GM23338 (cell line): ENCODE results near the gene VWA5A. TPM values are rescaled to one million over a fixed set of nuclear protein-coding genes. Genes with fewer than 3 reads are reported as not detected.

ENCODE experiments used
- ATAC-seq: fragments of 200-7000 bp; cut with Tn5 transposase; 3 replicates; pipeline ENCODE4 v1.9.1; 2020
- DNase-seq: peaks from one replicate; pipeline ENCODE4 v3.0.0-alpha.2; 2015; ENCODE audit warnings: low spot score
- H2AFZ ChIP-seq: fragments of 200-600 bp; sonication (generic); 2 replicates; pipeline ENCODE4 v1.8.0; 2016; ENCODE audit warnings: antibody characterized with exemption, mild to moderate bottlenecking, moderate library complexity
- H3F3A ChIP-seq: fragments of 200-600 bp; sonication (generic); replicated peaks from 2 replicates; pipeline ENCODE4 v1.8.0; 2017; ENCODE audit warnings: antibody characterized with exemption, mixed run types, low read depth
- H3K27ac ChIP-seq: fragments of 200-600 bp; sonication (generic); 2 replicates; pipeline ENCODE4 v1.6.1; 2016; ENCODE audit warnings: low read depth
- H3K27me3 ChIP-seq: fragments of 200-600 bp; sonication (generic); 2 replicates; pipeline ENCODE4 v1.8.0; 2016; ENCODE audit warnings: mild to moderate bottlenecking, mixed run types, moderate library complexity; ENCODE audit not compliant: insufficient read depth
- H3K36me3 ChIP-seq: fragments of 200-600 bp; sonication (generic); 2 replicates; pipeline ENCODE4 v1.8.0; 2016; ENCODE audit warnings: mild to moderate bottlenecking; ENCODE audit not compliant: insufficient read depth
- H3K4me1 ChIP-seq: fragments of 200-600 bp; sonication (generic); 2 replicates; pipeline ENCODE4 v1.8.0; 2016; ENCODE audit warnings: mild to moderate bottlenecking, moderate library complexity; ENCODE audit not compliant: insufficient read depth
- H3K4me2 ChIP-seq: fragments of 200-600 bp; sonication (generic); 2 replicates; pipeline ENCODE4 v1.7.1; 2017; ENCODE audit warnings: mixed run types
- H3K4me3 ChIP-seq: fragments of 200-600 bp; sonication (generic); 2 replicates; pipeline ENCODE4 v1.6.1; 2016; ENCODE audit warnings: mixed run types
- H3K79me2 ChIP-seq: fragments of 200-600 bp; sonication (generic); replicated peaks from 2 replicates; pipeline ENCODE4 v1.8.0; 2017; ENCODE audit warnings: mild to moderate bottlenecking; ENCODE audit not compliant: insufficient read depth
- H3K9me2 ChIP-seq: fragments of 200-600 bp; sonication (generic); 2 replicates; pipeline ENCODE4 v1.8.0; 2017; ENCODE audit not compliant: insufficient read depth
- H4K20me1 ChIP-seq: fragments of 200-600 bp; sonication (generic); replicated peaks from 2 replicates; pipeline ENCODE4 v1.8.0; 2017; ENCODE audit warnings: mild to moderate bottlenecking; ENCODE audit not compliant: insufficient read depth
- H3K27ac Mint-ChIP-seq: 2 replicates; pipeline ENCODE4 v1.8.0; 2020; ENCODE audit warnings: inconsistent platforms, mild to moderate bottlenecking, moderate library complexity, mixed read lengths
- H3K27me3 Mint-ChIP-seq: 3 replicates; pipeline ENCODE4 v1.8.0; 2022; ENCODE audit warnings: low read depth, mild to moderate bottlenecking, moderate library complexity, mixed read lengths, inconsistent platforms; ENCODE audit not compliant: insufficient read depth, poor library complexity
- H3K36me3 Mint-ChIP-seq: 3 replicates; pipeline ENCODE4 v1.8.0; 2021; ENCODE audit warnings: low read depth, mild to moderate bottlenecking, inconsistent platforms, moderate library complexity, mixed read lengths
- H3K4me1 Mint-ChIP-seq: 3 replicates; pipeline ENCODE4 v1.8.0; 2020; ENCODE audit warnings: mild to moderate bottlenecking, inconsistent platforms, mixed read lengths
- H3K4me3 Mint-ChIP-seq: 3 replicates; pipeline ENCODE4 v1.8.0; 2021; ENCODE audit warnings: moderate library complexity, mild to moderate bottlenecking, inconsistent platforms, mixed read lengths
- H3K9me3 Mint-ChIP-seq: 3 replicates; pipeline ENCODE4 v1.8.0; 2020; ENCODE audit warnings: moderate library complexity, mild to moderate bottlenecking, inconsistent platforms, mixed read lengths
- EZH2phosphoT487 ChIP-seq: fragments of 200-600 bp; sonication (generic); IDR thresholded peaks from one replicate; pipeline ENCODE4 v1.8.1; 2018; ENCODE audit warnings: antibody characterized with exemption; ENCODE audit not compliant: unreplicated experiment
- JUNB ChIP-seq: IDR thresholded peaks from one replicate; pipeline ENCODE4 v1.6.1; 2016; ENCODE audit warnings: antibody characterized with exemption; ENCODE audit not compliant: unreplicated experiment
- NANOG ChIP-seq: IDR thresholded peaks from 2 replicates; pipeline ENCODE4 v1.6.1; 2016; ENCODE audit warnings: antibody characterized with exemption, borderline replicate concordance
- POLR2AphosphoS5 ChIP-seq: IDR thresholded peaks from 2 replicates; pipeline ENCODE4 v1.6.1; 2016; ENCODE audit warnings: antibody characterized with exemption, low read depth
- STAT1 ChIP-seq: IDR thresholded peaks from one replicate; pipeline ENCODE4 v1.6.1; 2016; ENCODE audit warnings: antibody characterized with exemption; ENCODE audit not compliant: unreplicated experiment
- polyA plus RNA-seq: library from polyadenylated mRNA; unstranded; fragments of >200 nt; fragmentation: Nextera tagmentation; extraction: Ambion mirVana; gene quantifications from 2 replicates; pipeline ENCODE4 v1.2.1, GENCODE V29; 2016
- total RNA-seq: library from RNA; depleted of rRNA; stranded (reverse); fragments of >200 nt; shearing (Covaris generic); gene quantifications from 2 replicates; pipeline ENCODE4 v1.2.3, GENCODE V29; 2014
- TF ChIP-seq, protein P1 (sequence below): fragments of 250-450 bp; sonication (Bioruptor Pico); IDR thresholded peaks from 2 replicates; pipeline ENCODE4 v1.5.0; 2020; ENCODE audit warnings: mild to moderate bottlenecking, moderate library complexity

The VWA5A gene
- total and polyA plus RNA-seq, 2 experiments from 2014 or later: 10.0 to 13.5 TPM

DNA sequence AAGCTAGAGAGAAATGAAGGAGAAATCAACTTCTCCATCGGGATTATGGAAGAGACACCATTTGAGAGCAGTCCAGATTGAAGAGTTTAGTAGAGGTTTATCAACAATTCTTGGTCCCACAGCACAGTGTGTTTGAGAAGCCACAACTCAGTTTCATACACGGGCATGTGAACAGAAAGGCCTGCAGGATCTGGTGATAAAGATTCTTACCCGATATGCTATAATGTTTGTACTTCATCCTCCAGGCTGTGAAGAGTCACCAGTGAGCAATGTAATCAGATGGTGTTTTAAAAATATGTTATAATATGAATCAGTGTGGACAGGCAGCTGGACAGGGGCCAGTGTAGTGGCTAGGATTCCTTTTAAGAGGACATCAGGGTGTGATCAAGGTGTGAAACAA lies 29.7 kb upstream of the VWA5A start:
- Histone ChIP-seq H4K20me1 (no peaks in the 10 kb centered on the region; the same call in 1 of the 2 replicates), H3K27me3 (no peaks in the 10 kb centered on the region), H3K4me1 (no peaks in the 10 kb centered on the region), H3K79me2 (no peaks in the 10 kb centered on the region), H3K27ac (no peak overlapping the region), H3K4me3 (no peak overlapping the region), H3K36me3 (no peaks in the 10 kb centered on the region), H3K9me2 (no peaks in the 10 kb centered on the region), H2AFZ (no peak overlapping the region; the same call in 1 of the 2 replicates), H3K4me2 (no peak overlapping the region), H3F3A (no peaks in the 10 kb centered on the region)
- Mint-ChIP-seq H3K4me1 (peaks cover 6% of the 10 kb centered on the region), H3K4me3 (no peak overlapping the region), H3K36me3 (no peaks in the 10 kb centered on the region), H3K9me3 (no peaks in the 10 kb centered on the region), H3K27me3 (peaks cover 3% of the 10 kb centered on the region), H3K27ac (no peak overlapping the region)
- DNase-seq (no peak), ATAC-seq (no peak)
- no peak for TF ChIP-seq EZH2phosphoT487
- TF ChIP-seq, protein P1, sequence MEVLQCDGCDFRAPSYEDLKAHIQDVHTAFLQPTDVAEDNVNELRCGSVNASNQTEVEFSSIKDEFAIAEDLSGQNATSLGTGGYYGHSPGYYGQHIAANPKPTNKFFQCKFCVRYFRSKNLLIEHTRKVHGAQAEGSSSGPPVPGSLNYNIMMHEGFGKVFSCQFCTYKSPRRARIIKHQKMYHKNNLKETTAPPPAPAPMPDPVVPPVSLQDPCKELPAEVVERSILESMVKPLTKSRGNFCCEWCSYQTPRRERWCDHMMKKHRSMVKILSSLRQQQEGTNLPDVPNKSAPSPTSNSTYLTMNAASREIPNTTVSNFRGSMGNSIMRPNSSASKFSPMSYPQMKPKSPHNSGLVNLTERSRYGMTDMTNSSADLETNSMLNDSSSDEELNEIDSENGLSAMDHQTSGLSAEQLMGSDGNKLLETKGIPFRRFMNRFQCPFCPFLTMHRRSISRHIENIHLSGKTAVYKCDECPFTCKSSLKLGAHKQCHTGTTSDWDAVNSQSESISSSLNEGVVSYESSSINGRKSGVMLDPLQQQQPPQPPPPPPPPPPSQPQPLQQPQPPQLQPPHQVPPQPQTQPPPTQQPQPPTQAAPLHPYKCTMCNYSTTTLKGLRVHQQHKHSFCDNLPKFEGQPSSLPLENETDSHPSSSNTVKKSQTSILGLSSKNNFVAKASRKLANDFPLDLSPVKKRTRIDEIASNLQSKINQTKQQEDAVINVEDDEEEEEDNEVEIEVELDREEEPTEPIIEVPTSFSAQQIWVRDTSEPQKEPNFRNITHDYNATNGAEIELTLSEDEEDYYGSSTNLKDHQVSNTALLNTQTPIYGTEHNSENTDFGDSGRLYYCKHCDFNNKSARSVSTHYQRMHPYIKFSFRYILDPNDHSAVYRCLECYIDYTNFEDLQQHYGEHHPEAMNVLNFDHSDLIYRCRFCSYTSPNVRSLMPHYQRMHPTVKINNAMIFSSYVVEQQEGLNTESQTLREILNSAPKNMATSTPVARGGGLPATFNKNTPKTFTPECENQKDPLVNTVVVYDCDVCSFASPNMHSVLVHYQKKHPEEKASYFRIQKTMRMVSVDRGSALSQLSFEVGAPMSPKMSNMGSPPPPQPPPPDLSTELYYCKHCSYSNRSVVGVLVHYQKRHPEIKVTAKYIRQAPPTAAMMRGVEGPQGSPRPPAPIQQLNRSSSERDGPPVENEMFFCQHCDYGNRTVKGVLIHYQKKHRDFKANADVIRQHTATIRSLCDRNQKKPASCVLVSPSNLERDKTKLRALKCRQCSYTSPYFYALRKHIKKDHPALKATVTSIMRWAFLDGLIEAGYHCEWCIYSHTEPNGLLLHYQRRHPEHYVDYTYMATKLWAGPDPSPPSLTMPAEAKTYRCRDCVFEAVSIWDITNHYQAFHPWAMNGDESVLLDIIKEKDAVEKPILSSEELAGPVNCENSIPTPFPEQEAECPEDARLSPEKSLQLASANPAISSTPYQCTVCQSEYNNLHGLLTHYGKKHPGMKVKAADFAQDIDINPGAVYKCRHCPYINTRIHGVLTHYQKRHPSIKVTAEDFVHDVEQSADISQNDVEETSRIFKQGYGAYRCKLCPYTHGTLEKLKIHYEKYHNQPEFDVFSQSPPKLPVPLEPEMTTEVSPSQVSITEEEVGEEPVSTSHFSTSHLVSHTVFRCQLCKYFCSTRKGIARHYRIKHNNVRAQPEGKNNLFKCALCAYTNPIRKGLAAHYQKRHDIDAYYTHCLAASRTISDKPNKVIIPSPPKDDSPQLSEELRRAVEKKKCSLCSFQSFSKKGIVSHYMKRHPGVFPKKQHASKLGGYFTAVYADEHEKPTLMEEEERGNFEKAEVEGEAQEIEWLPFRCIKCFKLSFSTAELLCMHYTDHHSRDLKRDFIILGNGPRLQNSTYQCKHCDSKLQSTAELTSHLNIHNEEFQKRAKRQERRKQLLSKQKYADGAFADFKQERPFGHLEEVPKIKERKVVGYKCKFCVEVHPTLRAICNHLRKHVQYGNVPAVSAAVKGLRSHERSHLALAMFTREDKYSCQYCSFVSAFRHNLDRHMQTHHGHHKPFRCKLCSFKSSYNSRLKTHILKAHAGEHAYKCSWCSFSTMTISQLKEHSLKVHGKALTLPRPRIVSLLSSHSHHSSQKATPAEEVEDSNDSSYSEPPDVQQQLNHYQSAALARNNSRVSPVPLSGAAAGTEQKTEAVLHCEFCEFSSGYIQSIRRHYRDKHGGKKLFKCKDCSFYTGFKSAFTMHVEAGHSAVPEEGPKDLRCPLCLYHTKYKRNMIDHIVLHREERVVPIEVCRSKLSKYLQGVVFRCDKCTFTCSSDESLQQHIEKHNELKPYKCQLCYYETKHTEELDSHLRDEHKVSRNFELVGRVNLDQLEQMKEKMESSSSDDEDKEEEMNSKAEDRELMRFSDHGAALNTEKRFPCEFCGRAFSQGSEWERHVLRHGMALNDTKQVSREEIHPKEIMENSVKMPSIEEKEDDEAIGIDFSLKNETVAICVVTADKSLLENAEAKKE: no peak
- no peak for TF ChIP-seq JUNB
- TF ChIP-seq STAT1: no peak
- no peak for TF ChIP-seq NANOG

DNA sequence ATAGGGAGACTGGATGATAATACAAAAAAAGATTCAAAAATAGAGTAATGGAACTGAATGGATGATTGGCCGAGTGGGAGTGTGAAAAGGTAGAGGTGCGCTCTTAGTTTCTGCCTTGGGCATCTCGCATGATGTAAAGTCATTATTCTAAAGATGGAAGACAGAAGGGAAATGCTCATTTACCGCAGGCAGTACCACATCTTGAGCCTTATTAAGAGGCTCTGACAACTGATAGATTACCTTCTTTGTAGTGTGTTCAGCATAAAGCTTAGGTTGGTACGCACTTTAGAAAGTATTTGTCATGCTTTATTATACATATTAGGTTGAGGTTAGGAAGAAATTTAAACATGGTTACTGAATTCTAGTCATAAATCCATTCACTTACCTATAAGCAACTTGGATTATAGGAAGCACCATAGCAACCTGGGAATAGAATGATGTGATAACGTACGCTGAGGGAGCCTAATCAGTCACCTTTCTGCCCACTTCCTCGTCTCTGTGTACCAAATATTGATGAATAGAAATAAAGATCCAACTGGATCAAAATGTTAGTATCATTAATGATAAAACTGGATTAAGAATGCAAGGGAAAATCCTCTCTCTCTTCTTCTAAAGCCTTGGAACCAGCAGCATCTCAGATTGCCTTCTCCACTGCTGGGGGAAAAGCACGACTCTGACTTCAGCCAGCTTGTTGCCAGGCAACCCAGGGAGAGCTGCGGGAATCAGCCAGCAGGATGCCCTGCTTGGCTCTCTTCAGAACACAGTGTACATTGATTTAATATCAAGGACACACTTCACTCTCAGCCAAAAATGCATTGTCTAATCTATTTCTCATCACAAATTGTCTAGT lies 29.0 kb upstream of the VWA5A start:
- DNase-seq: peak; percentile 39
- peaks cover 6% of the 10 kb centered on the region for H3K4me1 Mint-ChIP-seq
- H3K4me2 ChIP-seq: no peak overlapping the region
- TF ChIP-seq, protein P1: no peak
- TF ChIP-seq POLR2AphosphoS5: no peak

More for the DNA sequence above, 29.0 kb upstream of the VWA5A start:
- Histone ChIP-seq H3K27ac (no peak overlapping the region), H3K4me1 (no peaks in the 10 kb centered on the region), H3K27me3 (no peaks in the 10 kb centered on the region), H3K79me2 (no peaks in the 10 kb centered on the region), H3K36me3 (no peaks in the 10 kb centered on the region), H3F3A (no peaks in the 10 kb centered on the region), H4K20me1 (no peaks in the 10 kb centered on the region), H3K9me2 (no peaks in the 10 kb centered on the region), H2AFZ (no peak overlapping the region), H3K4me3 (no peak overlapping the region)
- no peaks in the 10 kb centered on the region for H3K36me3 Mint-ChIP-seq
- ATAC-seq: peak; percentile 73
- H3K27ac Mint-ChIP-seq: no peak overlapping the region
- no peaks in the 10 kb centered on the region for H3K9me3 Mint-ChIP-seq
- no peak overlapping the region for H3K4me3 Mint-ChIP-seq
- H3K27me3 Mint-ChIP-seq: peaks cover 3% of the 10 kb centered on the region
